PC-9 (cell line): ENCODE measurements around the gene GPR35. TPM values are rescaled to one million over a fixed set of nuclear protein-coding genes. Genes with fewer than 3 reads are reported as not detected.

Experiments used
- total RNA-seq: library from RNA; stranded (reverse); gene quantifications from 2 replicates; pipeline ENCODE4 v1.2.3, GENCODE V29; 2021

Gene GPR35
- total RNA-seq, 1 experiment from 2014 or later = 1.1 TPM

Other genes starting within 250 kb of the GPR35 start
- gene GPC1, start 189.8 kb upstream of the GPR35 start, total RNA-seq = 302 and 319 TPM in 2 replicates
- gene ANKMY1, start 67.5 kb upstream of the GPR35 start, total RNA-seq = 85.7 and 94.8 TPM in 2 replicates
- 10.9 and 11.5 TPM in 2 replicates for gene DUSP28, start 65.1 kb upstream of the GPR35 start, total RNA-seq
- gene RNPEPL1, start 57.0 kb upstream of the GPR35 start, total RNA-seq = 101 and 125 TPM in 2 replicates
- 49.8 and 70.3 TPM in 2 replicates for gene CAPN10, start 38.7 kb upstream of the GPR35 start, total RNA-seq
- not detected in 2 replicates for gene AQP12B, start 57.4 kb downstream of the GPR35 start, total RNA-seq
- not detected in 2 replicates for gene AQP12A, start 66.4 kb downstream of the GPR35 start, total RNA-seq
- not detected in 2 replicates for gene KIF1A, start 194.7 kb downstream of the GPR35 start, total RNA-seq
- not detected in 2 replicates for gene AGXT, start 243.3 kb downstream of the GPR35 start, total RNA-seq